Measurements from ENCODE around the gene FEN1.

DNA sequence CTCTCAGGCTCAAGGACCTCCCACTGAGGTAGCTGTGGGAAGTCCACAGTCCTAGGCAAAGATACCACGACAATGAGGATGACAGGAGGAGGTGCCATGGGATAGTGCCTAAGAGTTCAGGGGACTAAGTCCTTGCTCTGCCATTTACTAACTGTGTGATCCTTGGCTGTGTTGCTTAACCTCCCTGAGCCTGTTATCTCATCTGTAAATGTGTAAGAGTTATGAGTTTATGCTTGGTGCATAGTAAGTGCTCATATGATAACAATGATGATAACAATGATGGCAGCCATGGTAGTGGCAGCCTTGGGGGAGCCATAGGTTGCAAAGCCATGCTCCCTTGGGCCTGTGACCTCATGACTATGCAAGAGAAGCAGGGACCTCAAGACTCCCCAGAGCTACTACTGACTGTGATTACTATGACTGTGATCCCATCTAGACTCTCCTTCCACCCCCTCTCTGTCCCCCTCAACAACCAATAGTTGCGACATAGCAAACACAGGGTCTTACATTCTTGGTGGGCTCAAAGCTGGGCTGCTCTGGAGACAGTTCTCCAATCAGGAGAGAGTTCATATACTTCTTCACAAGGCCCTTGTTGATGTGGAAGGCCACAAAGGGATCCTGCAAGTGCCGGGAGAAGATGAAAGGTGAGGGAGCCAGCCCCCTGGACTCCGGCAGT is 20.2 kb downstream of the FEN1 start:
- no peak for TF ChIP-seq POLR2A (IDR thresholded peaks at IDR 0.05)
- TF ChIP-seq, protein P1, sequence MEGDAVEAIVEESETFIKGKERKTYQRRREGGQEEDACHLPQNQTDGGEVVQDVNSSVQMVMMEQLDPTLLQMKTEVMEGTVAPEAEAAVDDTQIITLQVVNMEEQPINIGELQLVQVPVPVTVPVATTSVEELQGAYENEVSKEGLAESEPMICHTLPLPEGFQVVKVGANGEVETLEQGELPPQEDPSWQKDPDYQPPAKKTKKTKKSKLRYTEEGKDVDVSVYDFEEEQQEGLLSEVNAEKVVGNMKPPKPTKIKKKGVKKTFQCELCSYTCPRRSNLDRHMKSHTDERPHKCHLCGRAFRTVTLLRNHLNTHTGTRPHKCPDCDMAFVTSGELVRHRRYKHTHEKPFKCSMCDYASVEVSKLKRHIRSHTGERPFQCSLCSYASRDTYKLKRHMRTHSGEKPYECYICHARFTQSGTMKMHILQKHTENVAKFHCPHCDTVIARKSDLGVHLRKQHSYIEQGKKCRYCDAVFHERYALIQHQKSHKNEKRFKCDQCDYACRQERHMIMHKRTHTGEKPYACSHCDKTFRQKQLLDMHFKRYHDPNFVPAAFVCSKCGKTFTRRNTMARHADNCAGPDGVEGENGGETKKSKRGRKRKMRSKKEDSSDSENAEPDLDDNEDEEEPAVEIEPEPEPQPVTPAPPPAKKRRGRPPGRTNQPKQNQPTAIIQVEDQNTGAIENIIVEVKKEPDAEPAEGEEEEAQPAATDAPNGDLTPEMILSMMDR (IDR thresholded peaks at IDR 0.05), result no peak
